Urinary bladder (tissue), 4 donors: ENCODE results near the gene MIPOL1. TPM values are rescaled to one million over a fixed set of nuclear protein-coding genes. Genes with fewer than 3 reads are reported as not detected.
"Not testable (repeated sequence)": the region's sequence is repeated elsewhere in the genome, so short reads cannot be mapped to it uniquely, and the experiment has no call there.

Experiments used
- DNase-seq: peaks from one replicate; pipeline ENCODE4 v3.0.0-alpha.2; 2015; ENCODE audit errors: extremely low spot score
- H3K27ac ChIP-seq: one replicate; pipeline ENCODE4 v1.5.1; 2013; ENCODE audit warnings: low read depth, mild to moderate bottlenecking, moderate library complexity
- H3K36me3 ChIP-seq: one replicate; pipeline ENCODE4 v1.6.1; 2013; ENCODE audit warnings: mild to moderate bottlenecking, moderate library complexity; ENCODE audit not compliant: insufficient read depth
- H3K4me1 ChIP-seq: one replicate; pipeline ENCODE4 v1.6.1; 2013; ENCODE audit warnings: mild to moderate bottlenecking, moderate library complexity; ENCODE audit not compliant: insufficient read depth
- H3K4me3 ChIP-seq: one replicate; pipeline ENCODE4 v1.5.1; 2013; ENCODE audit warnings: low read depth, low read length
- WGBS: extraction: QIAGEN DNeasy Blood & Tissue Kit; methylation state at CpG from one replicate; pipeline ENCODE4 v1.1.7; 2013; 5-methylcytosine and 5-hydroxymethylcytosine counted together
- polyA plus RNA-seq: library from polyadenylated mRNA; stranded (reverse); fragments of 200-250 nt; gene quantifications from one replicate; pipeline ENCODE4 v1.2.3, GENCODE V29; 2013
- total RNA-seq: library from RNA; depleted of rRNA; stranded (reverse); fragments of >200 nt; gene quantifications from one replicate; pipeline ENCODE4 v1.2.3, GENCODE V29; 2014
- donor health status: healthy with polysubstance abuse.
- donor health status: healthy.

Gene MIPOL1, protein sequence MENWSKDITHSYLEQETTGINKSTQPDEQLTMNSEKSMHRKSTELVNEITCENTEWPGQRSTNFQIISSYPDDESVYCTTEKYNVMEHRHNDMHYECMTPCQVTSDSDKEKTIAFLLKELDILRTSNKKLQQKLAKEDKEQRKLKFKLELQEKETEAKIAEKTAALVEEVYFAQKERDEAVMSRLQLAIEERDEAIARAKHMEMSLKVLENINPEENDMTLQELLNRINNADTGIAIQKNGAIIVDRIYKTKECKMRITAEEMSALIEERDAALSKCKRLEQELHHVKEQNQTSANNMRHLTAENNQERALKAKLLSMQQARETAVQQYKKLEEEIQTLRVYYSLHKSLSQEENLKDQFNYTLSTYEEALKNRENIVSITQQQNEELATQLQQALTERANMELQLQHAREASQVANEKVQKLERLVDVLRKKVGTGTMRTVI
- total RNA-seq (48.4 TPM), polyA plus RNA-seq (5.6 TPM)

DNA sequence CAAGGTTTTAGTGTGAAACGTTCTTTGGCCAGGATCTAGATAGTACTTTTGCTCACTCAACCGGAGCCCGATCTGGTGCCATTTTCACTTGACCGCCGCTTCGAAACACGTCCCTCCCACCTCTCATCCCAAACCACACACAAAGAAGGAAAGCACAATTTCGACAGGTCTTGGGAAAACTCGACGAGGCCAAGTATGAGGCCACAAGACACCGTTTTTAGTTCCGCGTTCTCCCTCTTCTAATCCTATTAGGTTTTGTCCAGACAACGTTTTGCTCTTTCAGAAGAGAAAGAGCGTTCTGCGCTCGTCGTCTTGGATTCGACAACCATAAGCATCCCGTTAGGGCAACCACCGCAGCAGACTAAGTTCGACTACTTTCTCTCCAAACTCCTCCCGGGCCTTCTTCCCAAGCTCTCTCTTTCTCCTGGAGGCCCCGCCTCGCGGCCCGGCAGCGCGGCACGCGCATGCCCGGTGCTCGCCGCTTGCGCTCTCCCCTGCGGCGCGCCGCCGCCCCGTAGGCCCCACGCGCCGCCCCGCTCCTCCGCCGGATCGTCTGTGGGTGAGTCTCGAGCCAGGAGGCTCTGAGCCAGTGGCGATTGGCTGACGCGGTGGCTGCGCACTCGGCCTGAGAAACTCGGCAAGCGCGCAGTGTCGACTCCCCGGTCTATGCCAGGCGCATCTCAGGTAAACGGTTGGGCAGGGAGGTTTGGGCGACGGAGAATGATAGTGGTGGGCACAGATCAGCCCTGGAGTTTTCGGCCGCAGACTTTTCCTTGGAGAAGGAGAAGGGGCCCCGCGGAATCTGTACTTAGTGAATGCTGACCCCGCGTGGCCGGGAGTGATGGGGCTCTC, at the start of gene MIPOL1:
TSS of gene MIPOL1 (plus strand) at position 517 of the 852 bp plus-strand sequence. CDS start 49,952 bp downstream, outside the sequence.
- H3K4me3 ChIP-seq, result peak within 1 kb of the TSS; percentile 61
- H3K36me3 ChIP-seq, result no peaks in the 10 kb centered on the region
- DNase-seq, result peak; percentile 53
- H3K27ac ChIP-seq, result peak within 1 kb of the TSS; percentile 91
- H3K4me1 ChIP-seq, result no peaks in the 10 kb centered on the region
- WGBS, result 1% methylated on average over 70 of the region's 70 CpGs

- Histone ChIP-seq H3K36me3 (no peaks in the 10 kb centered on the region), H3K4me1 (no peaks in the 10 kb centered on the region), H3K27ac (no peak overlapping the region), H3K4me3 (no peak overlapping the region)
- 0% methylated on average over 3 of the region's 3 CpGs for WGBS
- no peak for DNase-seq
Measured at GRCh38 chr14:37150414-37150813, 47.3 kb upstream of the MIPOL1 start.

DNA sequence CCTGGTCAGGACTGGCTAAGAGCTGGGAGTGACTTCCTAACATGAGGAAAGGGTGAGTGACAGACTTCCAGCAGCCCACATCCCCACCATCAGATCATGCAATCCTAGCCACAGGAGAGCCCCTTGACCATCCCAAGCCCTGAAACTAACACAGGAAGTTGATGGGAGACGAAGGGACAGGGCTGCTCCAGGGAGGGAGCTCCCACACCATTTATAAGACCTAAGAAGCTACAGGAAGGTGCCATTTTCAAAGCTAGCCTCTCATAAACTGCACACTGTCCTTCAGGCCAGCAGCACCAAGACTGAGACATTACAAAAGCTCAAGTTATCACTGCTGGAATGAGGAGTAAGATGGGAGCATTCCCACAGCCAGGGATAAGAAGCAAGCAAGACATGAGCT, 44.7 kb upstream of the MIPOL1 start:
- Histone ChIP-seq H3K27ac (no peak overlapping the region), H3K4me1 (no peaks in the 10 kb centered on the region), H3K4me3 (no peak overlapping the region), H3K36me3 (no peaks in the 10 kb centered on the region)
- WGBS, result 25% methylated on average over 1 of the region's 1 CpG
- DNase-seq, result no peak

DNA sequence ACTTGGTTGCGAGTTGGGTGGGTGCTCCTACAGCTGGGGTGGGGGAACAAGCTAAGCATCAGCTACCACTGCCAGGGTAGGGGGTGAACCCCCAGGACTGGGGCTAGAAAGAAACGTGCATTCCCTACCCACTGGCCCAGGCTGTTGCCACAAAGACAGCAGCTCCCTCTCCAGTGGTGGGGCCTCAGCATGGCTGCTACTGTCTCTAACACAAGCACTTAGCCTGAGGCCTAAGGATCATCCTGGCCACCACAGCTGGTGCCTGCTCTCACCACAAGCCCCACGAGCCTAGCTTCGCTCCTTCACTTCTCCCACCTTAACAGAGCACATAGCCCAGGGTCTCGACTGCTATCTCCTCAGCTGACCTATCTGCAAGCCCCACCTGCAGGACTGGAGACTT, 44.3 kb upstream of the MIPOL1 start:
- WGBS, result 85% methylated on average over 5 of the region's 5 CpGs
- no peaks in the 10 kb centered on the region for H3K36me3 ChIP-seq
- no peak overlapping the region for H3K27ac ChIP-seq
- H3K4me1 ChIP-seq, result no peaks in the 10 kb centered on the region
- no peak overlapping the region for H3K4me3 ChIP-seq
- DNase-seq, result no peak

DNA sequence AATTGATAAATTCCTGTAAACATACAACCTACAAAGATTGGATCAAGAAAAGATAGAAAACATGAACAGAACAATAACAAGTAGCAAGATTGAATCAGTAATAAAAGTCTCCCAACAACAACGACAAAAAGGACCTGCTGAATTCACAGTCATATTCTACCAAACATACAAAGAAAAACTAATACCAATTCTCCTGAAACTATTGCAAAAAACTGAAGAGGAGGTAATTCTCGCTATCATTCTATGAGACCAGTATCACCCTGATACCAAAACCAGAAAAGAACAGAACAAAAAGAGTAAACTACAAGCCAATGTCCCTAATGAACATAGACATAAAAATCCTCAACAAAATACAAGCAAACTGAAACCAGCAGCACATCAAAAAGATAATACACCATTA, 39.8 kb upstream of the MIPOL1 start:
- Histone ChIP-seq H3K36me3 (no peaks in the 10 kb centered on the region), H3K4me3 (no peak overlapping the region), H3K4me1 (no peaks in the 10 kb centered on the region), H3K27ac (no peak overlapping the region)
- no peak for DNase-seq
- 84% methylated on average over 2 of the region's 2 CpGs for WGBS

DNA sequence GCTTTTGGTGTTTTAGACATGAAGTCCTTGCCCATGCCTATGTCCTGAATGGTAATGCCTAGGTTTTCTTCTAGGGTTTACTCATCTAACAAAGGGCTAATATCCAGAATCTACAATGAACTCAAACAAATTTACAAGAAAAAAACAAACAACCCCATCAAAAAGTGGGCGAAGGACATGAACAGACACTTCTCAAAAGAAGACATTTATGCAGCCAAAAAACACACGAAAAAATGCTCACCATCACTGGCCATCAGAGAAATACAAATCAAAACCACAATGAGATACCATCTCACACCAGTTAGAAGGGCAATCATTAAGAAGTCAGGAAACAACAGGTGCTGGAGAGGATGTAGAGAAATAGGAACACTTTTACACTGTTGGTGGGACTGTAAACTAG, 35.4 kb upstream of the MIPOL1 start:
- no CpG with 5 or more reads among the region's 2 CpGs for WGBS
- H3K27ac ChIP-seq, DNase-seq, H3K4me1 ChIP-seq, H3K4me3 ChIP-seq, H3K36me3 ChIP-seq: not testable (repeated sequence)

GRCh38 chr14:37165794-37166193, 31.9 kb upstream of the MIPOL1 start:
- no peak for DNase-seq
- Histone ChIP-seq H3K27ac (no peak overlapping the region), H3K4me1 (no peaks in the 10 kb centered on the region), H3K4me3 (no peak overlapping the region), H3K36me3 (no peaks in the 10 kb centered on the region)
- WGBS, result 81% methylated on average over 3 of the region's 3 CpGs

DNA sequence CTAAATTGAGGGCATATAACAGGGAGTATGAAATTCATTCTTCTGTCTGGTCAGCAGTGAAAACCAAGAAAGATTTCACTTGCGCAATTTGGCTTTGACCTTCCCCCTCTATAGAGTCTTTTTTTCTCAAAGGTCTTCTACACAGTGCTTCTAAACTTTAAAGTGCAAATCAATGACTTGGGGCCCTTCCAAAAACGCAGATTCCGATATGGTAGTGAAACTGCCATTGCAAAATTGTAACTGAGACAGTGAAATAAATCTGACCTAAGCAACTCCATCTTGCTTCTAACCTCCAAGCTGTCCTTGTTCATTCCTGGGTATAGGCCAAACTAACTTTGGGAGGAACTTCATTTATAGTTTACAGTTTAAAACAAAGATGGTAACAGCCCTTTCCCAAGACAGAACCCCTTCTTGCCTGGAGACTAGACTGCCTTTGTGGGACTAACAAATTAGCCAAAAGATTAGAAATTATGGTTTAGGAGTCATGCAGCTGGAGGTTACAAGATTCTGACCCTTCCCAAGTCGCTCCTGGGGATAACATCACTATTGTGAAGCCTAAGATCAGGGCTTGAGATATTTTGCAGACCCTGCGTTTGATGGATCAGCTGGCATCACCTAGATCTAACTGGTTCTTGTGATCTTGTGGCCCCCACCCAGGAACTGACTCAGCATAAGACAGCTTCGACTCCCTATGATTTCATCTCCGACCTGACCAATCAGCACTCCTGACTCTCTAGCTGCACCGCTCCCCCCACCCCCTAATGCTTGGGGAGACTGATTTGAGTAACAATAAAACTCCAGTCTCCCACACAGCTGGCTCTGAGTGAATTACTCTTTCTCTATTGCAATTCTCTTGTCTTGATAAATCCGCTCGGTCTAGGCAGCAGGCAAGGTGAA, 30.3 kb upstream of the MIPOL1 start:
- DNase-seq, result no peak
- Histone ChIP-seq H3K4me3 (no peak overlapping the region), H3K27ac (no peak overlapping the region), H3K4me1 (no peaks in the 10 kb centered on the region), H3K36me3 (no peaks in the 10 kb centered on the region)
- 73% methylated on average over 10 of the region's 10 CpGs for WGBS

DNA sequence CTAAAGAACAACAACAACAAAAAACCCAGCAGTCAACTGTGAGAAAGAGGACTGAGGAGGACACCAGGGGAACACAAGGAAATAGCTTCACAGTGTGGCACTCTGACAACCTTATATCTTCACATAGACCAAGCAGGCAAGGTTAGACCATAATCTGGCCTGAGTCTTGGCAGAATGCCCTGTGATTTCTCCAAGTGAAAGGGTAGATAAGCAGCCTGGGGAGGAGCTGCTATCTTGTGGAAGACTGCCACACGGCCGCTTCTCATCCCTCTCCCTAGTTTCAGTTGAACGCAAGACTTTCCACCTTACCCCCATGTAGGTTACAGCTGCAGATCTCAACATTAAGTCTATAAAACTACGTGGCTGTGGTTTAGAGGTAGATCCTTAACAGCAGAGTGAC, 29.0 kb upstream of the MIPOL1 start:
- Histone ChIP-seq H3K36me3 (no peaks in the 10 kb centered on the region), H3K4me1 (peaks cover 1% of the 10 kb centered on the region), H3K4me3 (no peak overlapping the region), H3K27ac (no peak overlapping the region)
- DNase-seq, result no peak
- 61% methylated on average over 4 of the region's 4 CpGs for WGBS

DNA sequence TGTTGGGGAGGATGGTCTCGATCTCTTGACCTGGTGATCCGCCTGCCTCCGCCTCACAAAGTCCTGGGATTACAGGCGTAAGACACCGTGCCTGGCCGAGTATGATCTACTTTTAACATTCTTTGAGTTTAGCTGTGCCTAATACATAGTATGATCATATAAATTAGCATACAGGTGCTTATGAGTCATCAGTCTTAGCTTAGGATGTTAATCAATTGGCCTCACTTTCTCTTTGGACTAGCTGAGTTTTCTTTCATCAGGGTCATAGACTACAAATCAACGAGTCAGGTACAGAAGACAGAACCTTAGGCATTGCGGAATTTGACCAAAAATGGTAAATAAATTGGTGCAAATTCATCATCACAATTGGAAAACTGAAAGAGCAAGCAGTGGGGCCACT, 27.5 kb upstream of the MIPOL1 start:
- Histone ChIP-seq H3K36me3 (no peaks in the 10 kb centered on the region), H3K4me3 (no peak overlapping the region), H3K27ac (no peak overlapping the region), H3K4me1 (peaks cover 1% of the 10 kb centered on the region)
- no peak for DNase-seq
- WGBS, result 93% methylated on average over 8 of the region's 8 CpGs

DNA sequence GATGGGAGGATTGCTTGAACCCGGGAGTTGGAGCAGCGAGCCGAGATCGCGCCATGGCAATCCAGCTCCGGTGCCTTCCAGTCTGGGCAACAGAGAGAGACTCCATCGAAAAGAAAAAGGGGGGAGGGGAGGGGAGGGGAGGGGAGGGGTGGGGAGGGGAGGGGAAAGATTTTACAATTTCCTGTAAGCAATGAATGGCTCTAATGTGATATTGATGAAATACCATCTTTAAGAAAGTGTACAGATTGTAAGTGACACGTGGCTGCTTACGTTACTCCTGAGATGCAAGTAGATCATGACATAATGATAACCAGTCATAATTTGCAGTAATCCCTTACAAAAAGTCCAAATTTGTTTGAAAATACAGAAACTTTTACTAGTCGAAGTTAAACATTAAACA, 26.7 kb upstream of the MIPOL1 start:
- WGBS, result 72% methylated on average over 10 of the region's 10 CpGs
- peaks cover 1% of the 10 kb centered on the region for H3K4me1 ChIP-seq
- no peak overlapping the region for H3K27ac ChIP-seq
- H3K4me3 ChIP-seq, result no peak overlapping the region
- no peak for DNase-seq
- no peaks in the 10 kb centered on the region for H3K36me3 ChIP-seq

GRCh38 chr14:37171678-37172023, 26.1 kb upstream of the MIPOL1 start:
- WGBS, result 3% methylated on average over 6 of the region's 6 CpGs
- H3K4me3 ChIP-seq, result peak overlapping the region; percentile 57
- H3K4me1 ChIP-seq, result peaks cover 1% of the 10 kb centered on the region
- no peak for DNase-seq
- no peak overlapping the region for H3K27ac ChIP-seq
- no peaks in the 10 kb centered on the region for H3K36me3 ChIP-seq
